ENCODE results near the gene CDH13.

CDH13 gene

DNA sequence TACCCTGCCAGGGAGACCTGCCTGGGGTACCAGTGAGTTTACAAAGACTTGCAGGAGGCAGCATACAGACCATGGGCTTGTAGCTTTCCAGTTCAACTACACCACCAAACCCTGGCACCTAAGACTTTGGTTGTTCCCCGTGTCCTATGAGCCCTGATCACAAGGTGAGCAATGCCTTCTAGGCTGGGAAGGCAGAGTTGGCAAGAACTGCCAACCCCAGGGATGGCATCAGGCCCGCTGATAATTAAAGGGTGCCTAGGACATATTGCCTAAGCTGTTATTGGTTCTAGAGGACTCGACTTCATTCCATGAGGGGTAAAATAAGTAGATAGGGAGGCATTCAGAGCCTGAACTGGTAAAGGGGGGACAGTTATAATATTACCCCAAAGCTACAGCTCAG lies 41.3 kb downstream of the CDH13 start:
- DNase-seq, result no peak
- Histone ChIP-seq H3K27me3 (ENCODE audit: insufficient read depth, low read depth, severe bottlenecking) (no peaks in the 10 kb centered on the region), H3K4me3 (ENCODE audit: low read depth, low read length) (no peak overlapping the region), H3K36me3 (no peaks in the 10 kb centered on the region), H3K9me3 (ENCODE audit: severe bottlenecking) (no peaks in the 10 kb centered on the region), H3K27ac (no peak overlapping the region)
- no peak for TF ChIP-seq CTCF (IDR thresholded peaks at IDR 0.05; ENCODE audit: low read depth, low read length)

GRCh38 chr16:82671741-82672140 lies 45.0 kb downstream of the CDH13 start:
- H3K4me3 ChIP-seq (ENCODE audit: low read depth, low read length), result no peak overlapping the region
- no peaks in the 10 kb centered on the region for H3K36me3 ChIP-seq
- DNase-seq, result no peak

DNA sequence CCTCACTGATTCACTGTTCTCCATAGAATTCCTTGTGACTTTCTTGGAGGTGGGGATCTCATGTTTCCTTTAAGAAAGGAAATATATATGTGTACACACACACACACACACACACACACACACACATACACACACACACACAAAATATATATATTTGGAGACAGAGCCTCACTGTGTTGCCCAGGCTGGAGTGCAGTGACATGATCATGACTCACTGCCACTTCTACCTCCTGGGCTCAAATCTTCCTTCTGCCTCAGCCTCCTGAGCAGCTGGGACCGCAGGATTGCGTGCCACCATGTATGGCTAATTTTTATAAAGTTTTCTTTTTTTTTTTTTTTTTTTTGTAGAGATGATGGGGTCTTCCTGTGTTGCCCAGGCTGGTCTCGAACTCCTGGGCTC lies 45.9 kb downstream of the CDH13 start:
- Histone ChIP-seq H3K9me3 (ENCODE audit: severe bottlenecking) (no peaks in the 10 kb centered on the region), H3K36me3 (no peaks in the 10 kb centered on the region), H3K4me3 (ENCODE audit: low read depth, low read length) (no peak overlapping the region), H3K27ac (no peak overlapping the region), H3K27me3 (ENCODE audit: insufficient read depth, low read depth, severe bottlenecking) (no peaks in the 10 kb centered on the region)
- DNase-seq, result no peak
- TF ChIP-seq CTCF (IDR thresholded peaks at IDR 0.05; ENCODE audit: low read depth, low read length), result no peak

More at GRCh38 chr16:82671741-82672140, 45.0 kb downstream of the CDH13 start:
- H3K27ac ChIP-seq, result no peak overlapping the region
- TF ChIP-seq CTCF (IDR thresholded peaks at IDR 0.05; ENCODE audit: low read depth, low read length), result peak; percentile 25; the same call in 1 of the 2 replicates
- H3K27me3 ChIP-seq (ENCODE audit: insufficient read depth, low read depth, severe bottlenecking), result no peaks in the 10 kb centered on the region
- no peaks in the 10 kb centered on the region for H3K9me3 ChIP-seq (ENCODE audit: severe bottlenecking)

DNA sequence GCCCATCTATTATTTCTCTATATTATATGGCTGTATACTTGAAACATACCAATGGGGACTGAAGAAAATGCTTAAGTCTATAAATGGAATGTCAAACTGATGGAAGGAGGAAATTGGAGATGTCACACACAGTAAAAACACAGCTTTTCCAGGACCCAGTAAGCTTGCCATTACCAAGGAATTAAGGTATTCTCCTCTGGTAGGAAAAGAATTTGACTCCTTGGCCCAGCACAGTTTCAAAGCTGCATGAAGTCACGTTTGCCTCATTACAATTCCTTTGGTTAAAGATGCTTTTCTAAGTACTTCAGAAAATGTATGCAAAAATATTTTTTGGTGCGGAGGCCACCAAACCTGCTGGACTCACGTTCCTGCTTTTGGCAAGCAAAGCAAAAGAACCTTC lies 48.5 kb downstream of the CDH13 start:
- H3K36me3 ChIP-seq, result no peaks in the 10 kb centered on the region
- H3K4me3 ChIP-seq (ENCODE audit: low read depth, low read length), result no peak overlapping the region
- H3K9me3 ChIP-seq (ENCODE audit: severe bottlenecking), result no peaks in the 10 kb centered on the region
- TF ChIP-seq CTCF (IDR thresholded peaks at IDR 0.05; ENCODE audit: low read depth, low read length), result no peak
- no peak overlapping the region for H3K27ac ChIP-seq
- H3K27me3 ChIP-seq (ENCODE audit: insufficient read depth, low read depth, severe bottlenecking), result no peaks in the 10 kb centered on the region
- no peak for DNase-seq

DNA sequence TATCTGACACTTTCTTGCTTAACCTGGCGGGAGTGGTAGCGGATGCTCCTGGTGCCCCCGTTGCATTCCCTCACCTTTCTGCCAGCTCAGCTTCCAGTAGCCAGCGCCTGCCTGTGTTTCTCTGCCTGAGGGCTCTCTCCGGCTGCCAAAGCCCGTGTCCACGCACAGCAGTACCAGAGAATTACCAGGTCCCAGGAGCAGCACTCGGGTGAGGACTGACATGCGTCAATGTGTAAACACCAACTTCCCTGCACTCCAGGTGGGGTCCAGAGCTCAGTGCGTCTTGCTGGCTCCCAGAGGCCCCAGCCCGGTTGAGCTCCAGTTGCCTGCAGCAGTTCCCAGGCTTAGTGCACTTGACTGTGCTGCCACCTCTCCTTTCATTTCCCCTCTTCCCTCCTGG lies 54.8 kb downstream of the CDH13 start:
- TF ChIP-seq CTCF (IDR thresholded peaks at IDR 0.05; ENCODE audit: low read depth, low read length), result no peak
- Histone ChIP-seq H3K27me3 (ENCODE audit: insufficient read depth, low read depth, severe bottlenecking) (no peaks in the 10 kb centered on the region), H3K4me3 (ENCODE audit: low read depth, low read length) (no peak overlapping the region), H3K27ac (no peak overlapping the region), H3K9me3 (ENCODE audit: severe bottlenecking) (no peaks in the 10 kb centered on the region), H3K36me3 (no peaks in the 10 kb centered on the region)
- no peak for DNase-seq

DNA sequence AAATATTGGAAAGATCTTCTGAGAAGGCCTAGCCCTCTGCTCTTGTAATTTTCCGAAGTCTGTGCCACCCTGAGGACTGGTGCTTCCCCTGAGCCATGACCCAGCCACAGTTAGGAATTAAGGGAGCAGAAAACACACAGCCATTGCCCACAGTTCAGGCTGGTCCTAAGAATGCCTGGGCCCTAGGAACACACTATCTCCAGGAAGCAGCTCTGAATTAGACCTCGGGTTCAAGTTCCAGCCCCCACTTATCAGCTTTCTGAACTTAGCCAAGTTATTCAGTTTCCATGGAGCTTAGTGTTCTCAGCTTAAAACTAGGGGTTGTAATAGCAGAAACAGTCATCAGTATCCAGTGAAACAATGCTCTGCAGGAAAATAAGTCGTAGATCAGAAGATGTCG lies 56.0 kb downstream of the CDH13 start:
- Histone ChIP-seq H3K9me3 (ENCODE audit: severe bottlenecking) (no peaks in the 10 kb centered on the region), H3K36me3 (no peaks in the 10 kb centered on the region), H3K4me3 (ENCODE audit: low read depth, low read length) (no peak overlapping the region), H3K27ac (no peak overlapping the region), H3K27me3 (ENCODE audit: insufficient read depth, low read depth, severe bottlenecking) (no peaks in the 10 kb centered on the region)
- DNase-seq, result no peak
- no peak for TF ChIP-seq CTCF (IDR thresholded peaks at IDR 0.05; ENCODE audit: low read depth, low read length)
